Calu3 (cell line): ENCODE measurements around the gene VNN1. TPM values are rescaled to one million over a fixed set of nuclear protein-coding genes. Genes with fewer than 3 reads are reported as not detected.

Experiments
- BruUV-seq: library from RNA; stranded (reverse); fragments of 400-500 nt; replicated peaks from 2 replicates; lab custom pipeline; 2021; lab: Mats Ljungman, UMichigan
- CTCF ChIA-PET: fragments of 300-600 bp; sonication (Branson Sonifier 250); formaldehyde crosslinking; loops from one replicate; lab custom pipeline; 2022; ENCODE audit warnings: antibody characterized with exemption; lab: Charles Lee
- DNase-seq: peaks from one replicate; pipeline ENCODE4 v3.0.0; 2022
- H3K27ac Mint-ChIP-seq: one replicate; pipeline ENCODE4 v1.8.0; 2022; ENCODE audit warnings: mixed read lengths; ENCODE audit not compliant: unreplicated experiment
- H3K27me3 Mint-ChIP-seq: one replicate; pipeline ENCODE4 v1.8.0; 2022; ENCODE audit warnings: mixed read lengths; ENCODE audit not compliant: unreplicated experiment
- H3K36me3 Mint-ChIP-seq: one replicate; pipeline ENCODE4 v1.8.0; 2022; ENCODE audit warnings: mild to moderate bottlenecking, moderate library complexity, mixed read lengths; ENCODE audit not compliant: insufficient read depth, unreplicated experiment
- H3K4me1 Mint-ChIP-seq: one replicate; pipeline ENCODE4 v1.8.0; 2022; ENCODE audit warnings: mild to moderate bottlenecking, low read depth, mixed read lengths; ENCODE audit not compliant: unreplicated experiment
- H3K4me3 Mint-ChIP-seq: one replicate; pipeline ENCODE4 v1.8.0; 2022; ENCODE audit warnings: mild to moderate bottlenecking, low read depth, moderate library complexity, mixed read lengths; ENCODE audit not compliant: unreplicated experiment
- H3K9me3 Mint-ChIP-seq: one replicate; pipeline ENCODE4 v1.8.0; 2022; ENCODE audit warnings: low read depth, mixed read lengths; ENCODE audit not compliant: unreplicated experiment
- CTCF ChIP-seq: fragments of 200-600 bp; IDR thresholded peaks from one replicate; pipeline ENCODE4 v1.8.0; 2022; ENCODE audit warnings: antibody characterized with exemption; ENCODE audit not compliant: unreplicated experiment
- intact Hi-C: fragments of 100-400 bp; cut with micrococcal nuclease; formaldehyde crosslinking; loops from one replicate; pipeline ENCODE4 v1.10.0; 2022; ENCODE audit not compliant: unreplicated experiment
- total RNA-seq: library from RNA; stranded (reverse); gene quantifications from 2 replicates; pipeline ENCODE4 v1.2.3, GENCODE V29; 2022

The VNN1 gene
- total RNA-seq, 1 experiment from 2014 or later, result 13.3 TPM

- no peak for DNase-seq
- intact Hi-C loops, result no loop called here
- Mint-ChIP-seq H3K4me3 (no peak overlapping the region), H3K27ac (no peak overlapping the region), H3K4me1 (peaks cover 18% of the 10 kb centered on the region), H3K9me3 (no peaks in the 10 kb centered on the region), H3K27me3 (no peaks in the 10 kb centered on the region), H3K36me3 (peaks cover 6% of the 10 kb centered on the region)
- no peak for TF ChIP-seq CTCF
- no TSS peak for BruUV-seq
- CTCF ChIA-PET, result no interaction called here
Observed at GRCh38 chr6:132675749-132676148, 38.1 kb downstream of the VNN1 start.

- no peak for DNase-seq
- H3K4me1 Mint-ChIP-seq, result peaks cover 24% of the 10 kb centered on the region
- H3K9me3 Mint-ChIP-seq, result no peaks in the 10 kb centered on the region
- no peaks in the 10 kb centered on the region for H3K27me3 Mint-ChIP-seq
- no TSS peak for BruUV-seq
- H3K36me3 Mint-ChIP-seq, result peaks cover 7% of the 10 kb centered on the region
- TF ChIP-seq CTCF, result no peak
- H3K4me3 Mint-ChIP-seq, result no peak overlapping the region
- CTCF ChIA-PET, result no interaction called here
- no peak overlapping the region for H3K27ac Mint-ChIP-seq
- intact Hi-C loops, result no loop called here
Observed at GRCh38 chr6:132675002-132675401, 38.9 kb downstream of the VNN1 start.

GRCh38 chr6:132673376-132674094, 40.3 kb downstream of the VNN1 start:
- H3K4me1 Mint-ChIP-seq, result peaks cover 34% of the 10 kb centered on the region
- peak; percentile 36 for DNase-seq
- no peak for TF ChIP-seq CTCF
- H3K27me3 Mint-ChIP-seq, result no peaks in the 10 kb centered on the region
- BruUV-seq, result no TSS peak
- no peaks in the 10 kb centered on the region for H3K9me3 Mint-ChIP-seq
- peak overlapping the region; percentile 30 for H3K27ac Mint-ChIP-seq
- CTCF ChIA-PET, result no interaction called here
- H3K36me3 Mint-ChIP-seq, result peaks cover 5% of the 10 kb centered on the region
- intact Hi-C loops, result no loop called here
- H3K4me3 Mint-ChIP-seq, result no peak overlapping the region

- Mint-ChIP-seq H3K4me1 (peaks cover 42% of the 10 kb centered on the region), H3K27ac (peak overlapping the region; percentile 73), H3K27me3 (no peaks in the 10 kb centered on the region), H3K4me3 (no peak overlapping the region), H3K9me3 (no peaks in the 10 kb centered on the region), H3K36me3 (peaks cover 5% of the 10 kb centered on the region)
- TF ChIP-seq CTCF, result no peak
- no TSS peak for BruUV-seq
- intact Hi-C loops, result loop anchor here (2.0 kb wide), 1 partner anchor 64 kb away; no protein-coding TSS in a partner anchor
- no peak for DNase-seq
- CTCF ChIA-PET, result interaction anchor here (0.9 to 2.4 kb wide), 4 partner anchors 9 to 93 kb away, joined by 3 to 13 read pairs (median 4); no protein-coding TSS in a partner anchor
Observed at GRCh38 chr6:132671295-132671694, 42.6 kb downstream of the VNN1 start.
